NCI-H187 (cell line): Measurements from ENCODE around the gene TBC1D22A.

Experiments
- DNase-seq, 2 experiments: peaks; one replicate each; lab custom pipeline; 2025; lab: John Stamatoyannopoulos, UW

The TBC1D22A gene

GRCh38 chr22:47142427-47143046 is 380.1 kb downstream of the TBC1D22A start:
- DNase-seq = no peak

DNA sequence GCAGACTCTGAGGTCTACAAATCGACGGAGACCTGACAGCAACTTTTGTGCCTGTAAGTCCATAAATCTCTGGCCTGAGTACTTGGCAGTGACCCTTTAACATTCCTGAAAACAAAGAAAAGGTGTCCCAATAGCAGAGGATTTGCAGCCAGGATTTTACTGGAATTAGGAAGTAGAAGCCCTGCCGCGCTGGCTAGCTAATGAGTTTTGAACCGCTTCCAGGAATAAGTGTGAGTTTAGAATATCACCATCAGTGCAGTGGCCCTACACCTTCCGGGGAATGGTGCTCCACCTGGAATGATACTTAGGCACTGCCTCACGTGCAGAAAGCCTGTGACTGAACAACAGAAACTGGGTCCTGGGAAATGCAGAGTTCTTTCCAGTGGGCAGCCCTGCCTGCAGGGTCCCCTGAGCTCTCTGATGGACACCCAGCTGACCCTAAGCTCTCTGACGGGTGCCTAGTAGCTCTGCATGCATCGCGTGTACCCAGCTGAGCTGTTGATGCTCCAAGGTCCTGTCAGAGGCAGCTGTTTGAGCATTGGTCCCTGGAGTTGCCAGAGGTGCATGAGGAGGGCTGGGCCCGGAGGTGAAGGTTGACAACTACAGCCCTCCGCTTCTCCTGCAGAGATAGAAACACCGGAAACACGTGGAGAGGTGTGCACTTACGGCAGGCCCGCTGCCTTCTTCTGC is 380.9 kb downstream of the TBC1D22A start:
- no peak for DNase-seq

- DNase-seq = no peak
Measured at GRCh38 chr22:47144076-47144765, 381.8 kb downstream of the TBC1D22A start.

DNA sequence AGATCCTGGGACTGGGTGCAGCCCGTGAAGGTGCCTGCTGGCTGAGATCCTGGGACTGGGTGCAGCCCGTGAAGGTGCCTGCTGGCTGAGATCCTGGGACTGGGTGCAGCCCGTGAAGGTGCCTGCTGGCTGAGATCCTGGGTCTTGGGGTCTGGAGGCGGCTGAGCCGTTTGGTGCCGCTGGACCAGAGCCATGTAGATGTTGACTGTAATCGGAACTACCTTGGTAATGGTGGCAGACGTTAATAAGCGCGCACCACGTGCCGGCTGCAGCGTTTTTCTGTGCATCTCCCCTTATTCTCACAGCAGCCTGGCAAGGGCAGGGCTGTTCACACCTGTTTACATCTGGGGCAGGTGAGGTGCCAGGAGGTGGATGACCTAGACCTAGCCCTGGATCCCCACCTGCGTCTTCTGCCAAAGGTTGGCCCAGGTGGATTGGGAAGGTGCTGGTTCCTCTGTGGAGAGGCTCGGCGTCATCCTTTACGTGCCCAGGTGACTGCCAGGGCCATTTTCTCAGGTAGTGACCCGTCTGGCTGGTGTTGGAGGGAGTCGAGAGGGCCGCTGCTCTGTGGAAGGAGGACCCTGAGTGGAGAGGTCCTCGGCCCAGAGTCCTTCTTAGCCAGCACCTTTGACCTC is 382.5 kb downstream of the TBC1D22A start:
- no peak for DNase-seq

DNA sequence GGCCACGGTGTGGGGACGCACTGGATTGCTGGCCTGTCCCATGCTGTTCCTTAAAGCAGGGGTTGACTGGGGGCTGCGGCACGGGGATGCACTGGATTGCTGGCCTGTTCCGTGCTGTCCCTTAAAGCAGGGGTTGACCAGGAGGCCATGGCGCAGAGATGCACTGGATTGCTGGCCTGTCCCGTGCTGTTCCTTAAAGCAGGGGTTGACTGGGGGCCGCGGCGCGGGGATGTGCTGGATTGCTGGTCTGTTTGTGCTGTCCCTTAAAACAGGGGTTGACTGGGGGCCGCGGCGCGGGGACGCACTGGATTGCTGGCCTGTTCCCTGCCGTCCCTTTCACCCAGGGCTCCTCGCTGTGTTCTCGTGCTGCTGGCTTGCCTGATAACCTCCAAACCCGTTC is 383.4 kb downstream of the TBC1D22A start:
- no peak for DNase-seq

- no peak for DNase-seq
Measured at GRCh38 chr22:47146391-47146790, 383.9 kb downstream of the TBC1D22A start.

- no peak for DNase-seq
Measured at GRCh38 chr22:47146941-47147340, 384.5 kb downstream of the TBC1D22A start.

- no peak for DNase-seq
Measured at GRCh38 chr22:47147572-47147971, 385.1 kb downstream of the TBC1D22A start.

DNA sequence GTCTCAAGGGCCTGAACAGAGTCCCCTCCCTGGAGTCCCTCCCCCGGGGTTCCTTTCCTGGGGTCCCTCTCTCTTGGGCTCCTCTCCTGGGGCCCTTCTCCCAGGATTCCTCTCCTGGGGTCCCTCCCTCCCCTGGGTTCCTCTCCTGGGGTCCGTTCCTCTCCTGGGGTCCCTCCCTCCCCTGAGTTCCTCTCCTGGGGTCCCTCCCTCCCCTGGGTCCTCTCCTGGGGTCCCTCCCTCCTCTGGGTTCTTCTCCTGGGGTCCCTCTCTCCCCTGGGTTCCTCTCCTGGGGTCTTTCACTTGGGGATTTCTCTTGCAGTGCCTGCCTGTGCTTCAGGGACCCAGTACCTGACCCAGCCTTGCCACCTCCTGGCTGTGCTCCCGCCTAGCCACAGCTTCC is 386.1 kb downstream of the TBC1D22A start:
- DNase-seq = no peak

DNA sequence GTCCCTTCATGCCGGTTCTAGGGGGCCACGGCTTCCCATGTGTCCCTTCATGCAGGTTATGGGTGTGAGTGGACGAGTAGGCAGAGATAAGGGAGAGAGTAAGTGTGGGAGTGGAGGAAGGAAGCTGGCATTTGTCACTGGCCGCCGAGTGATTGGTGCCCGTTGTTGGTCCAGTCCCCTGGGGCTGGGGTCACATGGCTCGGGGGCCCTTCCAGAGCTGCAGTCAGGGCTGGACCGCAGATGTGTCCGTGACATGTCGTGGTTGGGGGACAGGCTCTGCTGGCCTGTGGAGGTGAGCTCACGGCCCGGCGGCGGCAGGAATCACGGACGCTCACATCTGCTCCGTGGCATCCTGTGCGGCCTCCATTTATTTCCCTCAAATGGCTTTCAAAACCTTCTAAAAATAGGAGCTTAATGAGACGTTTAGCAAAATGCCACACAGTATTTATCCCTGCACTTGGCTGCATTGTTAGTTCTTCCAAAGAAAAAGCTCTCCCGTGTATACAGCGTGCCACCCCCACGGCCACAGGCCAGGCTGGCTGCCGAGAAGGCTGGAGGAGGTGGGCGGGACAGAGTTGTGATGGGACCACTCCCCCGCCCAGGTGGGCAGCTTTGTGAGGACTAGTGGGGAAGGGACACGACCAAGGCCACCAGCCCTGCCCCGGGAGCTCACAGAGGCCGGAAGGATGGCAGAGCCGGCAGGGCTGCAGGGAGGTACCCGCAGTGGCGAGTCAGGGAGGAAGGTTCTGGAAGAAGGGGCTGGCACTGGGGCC is 386.7 kb downstream of the TBC1D22A start:
- DNase-seq = no peak

DNA sequence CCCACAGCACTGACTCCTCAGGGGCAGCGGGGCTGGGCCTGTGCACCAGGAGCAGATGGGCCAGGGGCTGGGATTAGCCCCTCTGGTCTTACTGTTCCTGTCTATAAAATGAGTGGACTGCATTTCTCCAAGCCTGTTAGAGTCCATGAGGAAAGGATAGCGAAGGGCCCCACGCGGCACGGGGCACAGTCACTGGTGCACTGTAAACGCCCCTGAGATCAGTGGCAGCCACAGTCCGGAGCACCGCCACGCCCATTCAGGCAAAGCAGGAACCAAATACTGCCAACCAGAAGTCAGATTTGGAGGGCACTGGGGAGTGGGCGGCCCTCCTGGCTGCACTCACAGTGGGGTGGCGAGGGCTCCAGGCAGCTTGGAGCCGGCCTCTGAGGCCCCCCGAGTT is 387.5 kb downstream of the TBC1D22A start:
- DNase-seq = no peak

GRCh38 chr22:47150426-47150825 is 388.0 kb downstream of the TBC1D22A start:
- DNase-seq = no peak

DNA sequence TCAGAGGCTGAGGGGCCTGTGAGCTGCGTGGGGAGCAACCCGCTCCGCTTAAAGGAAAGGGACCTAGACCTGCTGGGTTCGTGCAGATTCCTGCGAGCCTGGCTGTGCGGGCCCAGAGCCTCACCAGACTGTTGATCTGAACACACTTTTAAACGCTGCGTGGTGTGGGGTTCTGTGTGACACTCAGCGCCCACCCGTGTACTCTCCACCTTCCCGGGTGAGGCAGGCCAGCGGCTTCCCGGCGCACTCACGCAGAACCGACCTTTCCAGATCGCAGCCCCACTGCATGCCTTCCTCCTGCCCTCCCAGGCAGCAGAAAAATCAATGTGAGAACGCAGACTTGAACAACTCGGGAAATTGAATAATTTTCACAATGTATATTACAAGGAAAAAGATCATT is 388.6 kb downstream of the TBC1D22A start:
- DNase-seq = no peak

- DNase-seq = no peak
Measured at GRCh38 chr22:47151490-47151889, 389.0 kb downstream of the TBC1D22A start.

GRCh38 chr22:47152236-47152635 is 389.8 kb downstream of the TBC1D22A start:
- DNase-seq = no peak

DNA sequence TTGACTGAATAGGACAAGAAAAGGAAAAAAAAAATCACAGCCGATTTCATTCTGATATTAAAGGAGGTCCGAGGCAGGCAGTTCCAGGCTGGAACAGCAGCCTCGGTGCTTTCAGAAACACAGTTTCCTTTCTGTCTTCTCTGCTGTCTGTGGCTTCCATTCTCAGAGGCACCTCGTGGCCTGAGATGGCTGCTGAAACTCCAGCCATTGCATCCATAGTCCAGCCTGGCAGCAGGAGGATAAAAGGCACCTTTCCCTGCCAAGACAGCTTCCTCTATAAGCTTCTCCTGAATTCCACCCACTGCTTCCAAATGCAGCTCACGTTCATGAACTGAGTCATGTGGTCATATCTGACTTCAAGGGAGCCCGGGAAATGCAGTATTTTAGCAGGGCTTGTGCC is 390.5 kb downstream of the TBC1D22A start:
- DNase-seq = no peak

DNA sequence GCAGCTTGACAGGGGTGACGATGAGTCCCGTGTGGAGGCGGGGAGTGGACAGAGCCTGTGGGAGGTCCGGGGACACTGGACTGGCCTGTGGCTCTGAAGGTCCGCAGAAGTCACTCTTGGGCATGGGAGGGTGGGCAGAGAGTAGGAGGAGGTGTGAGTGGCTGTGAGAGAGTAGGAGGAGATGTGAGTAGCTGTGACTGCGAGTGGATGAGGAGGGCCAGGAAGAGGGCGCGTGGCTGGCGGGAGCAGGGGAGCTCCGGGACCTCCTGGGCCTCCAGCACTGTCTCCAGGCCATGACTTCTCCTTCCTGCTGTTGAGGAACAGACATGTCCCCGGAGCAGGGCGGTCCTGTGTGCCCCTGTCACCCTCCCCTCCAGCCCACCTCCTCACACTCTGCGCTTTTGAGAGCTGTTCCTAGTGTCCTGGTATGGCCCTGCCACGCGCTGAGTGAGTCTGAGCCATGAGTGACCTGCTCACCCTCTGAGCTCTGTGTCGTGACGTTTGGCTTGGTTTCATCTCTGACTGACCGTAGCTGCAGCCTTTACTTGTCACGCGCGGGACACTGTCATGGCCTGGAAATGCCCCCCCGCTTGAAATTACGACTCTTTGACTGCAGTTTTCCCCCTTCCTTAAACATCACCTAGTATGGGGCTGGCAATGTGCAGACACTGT is 391.5 kb downstream of the TBC1D22A start:
- no peak for DNase-seq

DNA sequence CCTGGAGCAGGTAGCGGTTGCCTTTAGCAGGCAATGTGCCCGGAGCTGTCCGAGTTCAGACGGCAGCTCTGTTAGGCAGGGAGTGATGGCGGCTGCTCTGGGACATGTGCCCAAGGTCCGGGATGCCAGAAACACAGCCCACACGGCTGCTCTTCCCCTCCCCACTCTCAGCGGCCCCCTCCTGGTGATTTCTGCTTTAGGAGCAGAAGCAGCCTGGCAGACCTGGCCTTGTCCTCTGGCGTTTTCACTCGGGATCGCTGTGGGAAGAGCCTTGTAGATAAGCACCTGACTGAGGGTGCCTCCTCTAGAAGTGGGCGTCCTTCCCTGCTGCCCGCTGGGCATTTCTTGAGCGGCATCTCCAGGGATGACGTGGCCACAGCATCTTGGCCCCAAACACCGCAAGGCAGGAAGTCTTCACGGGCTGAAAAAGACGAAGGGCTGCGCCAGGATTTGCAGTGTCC is 392.2 kb downstream of the TBC1D22A start:
- DNase-seq = no peak

GRCh38 chr22:47155131-47155885 is 392.9 kb downstream of the TBC1D22A start:
- no peak for DNase-seq

- no peak for DNase-seq
Measured at GRCh38 chr22:47155912-47156311, 393.5 kb downstream of the TBC1D22A start.
